NOMO-1 (cell line): Measurements from ENCODE around the gene EPHB1.
"Not testable (repeated sequence)": the region's sequence is repeated elsewhere in the genome, so short reads cannot be mapped to it uniquely, and the experiment has no call there.

Source experiments
- DNase-seq, 2 experiments: peaks; one replicate each; lab custom pipeline; 2025; ENCODE audit not compliant: unreplicated experiment in 2 of 2; lab: John Stamatoyannopoulos, UW

EPHB1 gene

GRCh38 chr3:134938029-134938525 is 143.0 kb downstream of the EPHB1 start:
- DNase-seq, result no peak

DNA sequence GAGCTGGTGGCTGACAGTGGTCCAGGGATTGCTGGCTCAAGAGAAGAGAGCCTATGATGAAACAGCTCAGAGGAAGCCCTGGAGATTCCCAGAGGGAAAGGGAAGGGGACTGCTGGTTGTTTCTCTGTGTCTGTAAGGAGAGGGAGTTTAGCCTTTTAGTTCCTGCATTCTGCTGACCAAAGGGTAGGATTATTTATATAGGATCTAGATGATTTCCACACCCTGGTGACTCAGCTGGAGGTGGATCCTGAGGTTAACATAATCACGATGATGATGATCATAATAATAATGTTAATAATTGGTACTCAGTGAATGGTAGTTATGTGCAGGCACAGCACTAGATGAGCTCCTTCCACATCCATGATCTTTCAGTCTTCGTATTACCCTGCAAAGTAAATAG is 144.9 kb downstream of the EPHB1 start:
- no peak for DNase-seq

DNA sequence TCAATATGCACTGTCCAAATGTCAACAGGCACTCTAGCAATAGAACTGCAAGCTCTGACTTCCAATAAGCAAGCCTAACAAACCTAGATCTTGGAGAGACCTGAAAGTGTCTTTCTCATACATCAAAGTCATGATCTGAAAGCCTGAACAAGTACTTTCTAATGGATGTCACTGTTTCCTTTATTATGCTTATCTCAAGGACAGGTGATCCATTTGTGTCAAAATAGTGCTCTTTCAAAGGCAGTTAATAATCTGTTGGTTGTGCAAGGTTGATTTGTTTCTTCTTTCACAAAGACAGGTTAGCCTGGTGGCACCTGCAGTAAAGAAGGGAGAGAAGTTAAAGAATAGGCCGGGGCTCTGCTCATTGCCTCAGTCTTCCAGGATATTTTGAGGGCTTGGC is 146.8 kb downstream of the EPHB1 start:
- no peak for DNase-seq

GRCh38 chr3:134944429-134944828 is 149.4 kb downstream of the EPHB1 start:
- DNase-seq, result no peak

GRCh38 chr3:134949150-134949549 is 154.1 kb downstream of the EPHB1 start:
- no peak for DNase-seq

GRCh38 chr3:134952371-134952770 is 157.3 kb downstream of the EPHB1 start:
- no peak for DNase-seq

DNA sequence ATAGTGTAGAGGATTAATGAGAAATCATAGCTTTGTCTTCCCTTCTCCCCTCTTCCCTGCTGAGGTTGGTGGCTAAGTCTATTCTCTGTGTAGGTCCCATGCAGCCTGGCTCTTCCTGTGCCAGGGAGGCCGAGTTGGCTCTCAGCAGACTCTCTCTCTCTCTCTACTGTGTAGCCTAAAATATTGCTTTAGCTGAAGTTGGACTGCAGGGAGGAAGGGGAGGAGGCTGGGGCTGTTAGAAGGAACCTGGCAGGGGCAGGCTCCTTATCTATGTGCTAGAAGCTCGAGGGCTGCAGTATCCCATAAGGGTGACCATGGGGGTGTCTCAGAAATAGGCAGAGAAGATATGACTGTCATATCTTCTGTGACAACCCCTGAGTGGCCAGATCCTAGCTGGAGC is 160.8 kb downstream of the EPHB1 start:
- DNase-seq, result no peak

- DNase-seq, result no peak
Measured at GRCh38 chr3:134956395-134956794, 161.3 kb downstream of the EPHB1 start.

GRCh38 chr3:134956844-134957243 is 161.8 kb downstream of the EPHB1 start:
- no peak for DNase-seq

DNA sequence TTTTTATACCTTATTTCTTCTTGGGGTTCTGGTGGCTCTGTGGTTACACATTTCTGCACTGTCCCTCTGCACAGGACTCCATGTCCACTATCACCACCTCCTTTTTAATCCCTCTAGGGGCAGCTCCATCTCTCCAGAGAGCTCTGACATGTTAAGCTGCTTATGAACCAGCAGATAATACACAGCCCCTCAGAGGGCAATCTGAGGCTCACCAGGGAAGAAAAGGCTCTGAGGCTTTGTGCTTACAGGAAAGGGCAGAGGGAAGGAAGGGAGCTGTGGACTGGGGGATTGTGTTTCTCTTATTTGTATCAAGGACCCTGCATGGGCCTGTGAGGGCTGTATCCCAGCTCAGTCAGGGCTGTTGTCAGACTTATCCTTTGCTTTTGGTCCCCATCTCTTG is 164.5 kb downstream of the EPHB1 start:
- no peak for DNase-seq

- DNase-seq, result no peak
Measured at GRCh38 chr3:134964226-134964625, 169.2 kb downstream of the EPHB1 start.

DNA sequence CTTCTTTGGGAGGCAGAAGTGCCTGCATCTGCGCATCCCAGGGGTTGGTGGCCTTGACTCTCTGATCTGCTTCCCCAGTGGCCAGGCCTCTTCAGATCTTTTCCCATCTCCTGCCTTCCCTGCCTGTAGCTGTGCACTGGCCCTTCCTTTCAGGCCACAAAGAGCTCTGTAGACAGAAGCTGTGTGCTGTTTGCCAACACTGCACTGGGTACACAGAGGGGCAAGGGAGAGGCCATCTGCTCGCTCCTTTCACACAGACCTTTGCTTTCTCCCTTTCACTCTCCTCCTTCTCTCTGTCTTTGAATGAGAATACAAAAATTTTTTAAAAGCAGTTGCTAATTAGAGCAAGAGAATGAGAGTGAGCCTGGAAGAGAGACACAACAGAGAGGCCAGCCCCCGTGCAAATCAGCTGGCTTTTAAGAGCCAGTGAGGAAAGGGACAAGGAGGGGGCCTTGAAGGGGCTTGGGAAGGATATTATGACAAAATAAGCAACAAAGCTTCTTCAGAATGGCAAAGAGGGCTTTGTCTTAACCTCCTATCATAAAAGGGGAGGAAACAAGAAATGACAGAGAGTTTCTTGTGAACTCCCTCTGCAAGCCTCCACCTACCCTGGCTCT is 170.9 kb downstream of the EPHB1 start:
- DNase-seq, result no peak

- no peak for DNase-seq
Measured at GRCh38 chr3:134970895-134971294, 175.8 kb downstream of the EPHB1 start.

- DNase-seq, result no peak
Measured at GRCh38 chr3:134971306-134971705, 176.2 kb downstream of the EPHB1 start.

DNA sequence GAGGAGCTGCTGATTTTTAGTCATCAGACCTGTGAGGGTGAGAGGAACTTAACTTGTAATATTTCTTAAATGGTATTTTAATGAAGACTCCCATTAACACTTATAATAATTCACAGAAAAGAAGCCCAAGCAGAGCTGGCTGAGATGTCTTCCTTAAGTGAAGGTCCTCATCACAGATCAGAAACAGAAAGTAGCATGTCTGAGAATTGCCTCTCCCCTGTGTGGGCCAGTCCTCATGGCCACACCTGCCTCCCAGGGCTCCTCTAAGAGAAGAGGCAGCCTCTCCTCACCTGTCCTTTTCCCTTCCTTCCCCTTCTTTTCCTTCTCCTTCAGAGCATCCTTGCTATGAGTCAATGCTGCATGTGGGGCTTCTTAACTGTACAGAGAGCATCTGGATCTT is 176.8 kb downstream of the EPHB1 start:
- not testable (repeated sequence) for DNase-seq

- DNase-seq, result no peak
Measured at GRCh38 chr3:134972836-134973455, 177.9 kb downstream of the EPHB1 start.

GRCh38 chr3:134974624-134975023 is 179.6 kb downstream of the EPHB1 start:
- no peak for DNase-seq

- no peak for DNase-seq
Measured at GRCh38 chr3:134976948-134977347, 181.9 kb downstream of the EPHB1 start.

- no peak for DNase-seq
Measured at GRCh38 chr3:134978658-134979057, 183.6 kb downstream of the EPHB1 start.

DNA sequence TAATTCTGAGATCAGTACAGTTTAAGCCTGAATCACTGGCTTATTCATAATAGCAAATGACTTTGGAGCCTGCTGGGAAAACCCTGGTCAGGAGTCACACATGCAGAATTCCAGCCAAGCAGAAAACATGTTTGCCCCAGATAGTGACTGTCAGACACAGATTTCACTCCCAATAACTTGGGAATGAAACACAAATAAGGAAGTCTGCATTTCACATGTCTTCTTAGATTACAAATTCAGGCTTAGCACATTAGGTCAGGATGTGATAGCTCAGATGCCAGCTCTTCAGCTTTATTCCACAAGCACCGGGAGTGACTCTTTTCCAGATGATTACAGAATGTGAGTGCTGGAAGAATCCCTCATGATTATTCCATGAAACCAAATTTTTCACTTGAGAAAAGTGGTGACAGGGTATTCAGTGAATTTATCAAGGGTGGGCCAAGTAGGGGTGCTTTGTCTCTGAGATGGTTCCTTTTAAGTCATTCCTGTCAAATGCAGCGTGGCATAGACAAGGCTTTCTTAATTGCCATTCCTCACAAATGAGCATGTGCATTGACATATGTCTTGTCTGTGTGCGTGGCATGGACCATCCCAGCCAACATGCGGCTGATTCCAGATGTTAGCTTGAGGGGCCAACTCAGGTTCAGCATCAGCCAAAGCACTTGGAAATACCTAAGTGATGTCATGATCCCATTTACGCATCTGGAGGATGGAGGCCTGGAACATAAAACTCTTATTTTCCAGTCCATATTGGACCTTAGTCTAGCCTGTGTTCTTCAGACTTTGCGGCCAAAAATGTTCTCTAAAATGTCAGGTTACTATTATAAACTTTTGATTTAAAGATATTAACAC is 191.0 kb downstream of the EPHB1 start:
- no peak for DNase-seq

- DNase-seq, result no peak
Measured at GRCh38 chr3:134988666-134989065, 193.6 kb downstream of the EPHB1 start.

DNA sequence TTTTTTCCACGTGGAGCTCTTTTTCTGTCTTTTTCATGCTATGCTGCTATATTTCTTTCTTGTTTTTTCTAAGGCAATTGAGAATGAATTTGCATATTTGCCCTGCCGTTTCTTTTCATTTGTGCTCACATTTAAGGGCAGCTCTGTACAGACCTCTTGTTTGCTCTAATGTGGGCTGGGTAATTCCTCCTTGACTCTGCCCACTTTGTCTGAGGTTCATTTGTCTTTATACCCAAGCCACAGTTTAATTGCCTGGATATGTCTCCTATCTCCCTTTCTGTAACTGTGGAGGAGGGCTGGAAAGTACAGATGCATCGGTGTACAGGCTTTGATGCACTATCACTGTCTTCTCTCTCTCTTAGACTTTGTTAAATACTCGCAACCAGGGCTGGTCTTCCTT is 195.9 kb downstream of the EPHB1 start:
- no peak for DNase-seq
